ENCODE measurements around the gene SLIT1. TPM values are rescaled to one million over a fixed set of nuclear protein-coding genes. Genes with fewer than 3 reads are reported as not detected.

Gene SLIT1
- total RNA-seq = not detected in 2 replicates

DNA sequence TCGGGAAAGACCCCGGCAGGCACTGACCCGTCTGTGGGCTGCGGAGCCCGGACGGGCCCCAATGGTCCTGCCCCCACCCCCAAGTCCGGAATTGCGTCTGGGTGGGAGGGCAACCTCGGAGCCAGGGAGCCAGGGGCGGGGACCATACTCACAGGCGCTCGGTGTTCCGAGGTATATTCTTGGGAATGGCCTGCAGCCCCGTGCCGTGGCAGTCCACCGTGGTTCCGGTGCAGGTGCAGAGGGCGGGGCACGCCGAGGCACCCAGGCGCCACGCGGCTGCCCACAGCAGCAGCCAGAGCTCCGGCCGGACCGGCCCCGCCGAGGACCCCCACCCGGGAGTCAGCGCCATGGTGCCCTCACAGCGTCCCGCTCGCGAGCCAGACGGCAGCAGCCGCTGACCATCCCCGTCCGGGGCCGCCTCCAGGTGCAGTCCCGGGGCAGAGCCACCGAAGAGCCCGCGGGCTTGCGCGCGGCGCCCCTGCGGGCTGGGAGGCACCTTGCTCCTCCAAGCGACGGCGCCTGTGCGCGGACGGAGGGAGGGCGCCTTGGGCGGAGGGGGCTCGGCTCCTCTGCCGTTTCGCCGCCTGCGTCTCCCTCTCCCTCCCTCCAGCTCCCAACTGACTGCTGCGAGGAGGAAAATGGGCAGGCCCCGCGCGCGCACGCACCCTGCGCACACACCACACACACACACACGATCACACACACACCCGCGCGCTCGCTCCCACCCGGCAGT is at the start of gene SLIT1:
TSS of gene SLIT1 (minus strand) at position 634 of the 733 bp plus-strand sequence. CDS start at position 349, 285 bp downstream.

Other genes with a start within 250 kb of the SLIT1 start
- 17.0 and 17.5 TPM in 2 replicates for gene ARHGAP19, start 106.7 kb upstream of the SLIT1 start, total RNA-seq
- gene FRAT1, start 133.3 kb upstream of the SLIT1 start, total RNA-seq = 1.1 and 1.9 TPM in 2 replicates
- gene FRAT2, start 148.8 kb upstream of the SLIT1 start, total RNA-seq = 9.0 and 12.3 TPM in 2 replicates
- 33.5 and 41.9 TPM in 2 replicates for gene RRP12, start 215.4 kb upstream of the SLIT1 start, total RNA-seq
- 564 and 638 TPM in 2 replicates for gene PGAM1, start 240.2 kb upstream of the SLIT1 start, total RNA-seq